Smooth muscle cell (in vitro differentiated cells): ENCODE measurements around the gene POLR3G. TPM values are rescaled to one million over a fixed set of nuclear protein-coding genes. Genes with fewer than 3 reads are reported as not detected.

ENCODE experiments used
- DNase-seq: peaks from one replicate; lab custom pipeline; 2025; ENCODE audit not compliant: unreplicated experiment; lab: John Stamatoyannopoulos, UW
- H2AFZ ChIP-seq: fragments of 200-600 bp; sonication (generic); 2 replicates; pipeline ENCODE4 v1.6.0; 2016; ENCODE audit warnings: antibody characterized with exemption, low read depth, mild to moderate bottlenecking
- H3F3A ChIP-seq: fragments of 200-600 bp; sonication (generic); 2 replicates; pipeline ENCODE4 v1.6.0; 2017; ENCODE audit warnings: antibody characterized with exemption, low read depth
- H3K27ac ChIP-seq: fragments of 200-600 bp; sonication (generic); 2 replicates; pipeline ENCODE4 v1.5.1; 2016; ENCODE audit warnings: low read depth, mild to moderate bottlenecking
- H3K27me3 ChIP-seq: fragments of 200-600 bp; sonication (generic); 2 replicates; pipeline ENCODE4 v1.6.1; 2016; ENCODE audit warnings: low read depth, mild to moderate bottlenecking
- H3K36me3 ChIP-seq: fragments of 200-600 bp; sonication (generic); 2 replicates; pipeline ENCODE4 v1.5.1; 2016; ENCODE audit warnings: low read depth
- H3K4me1 ChIP-seq: fragments of 200-600 bp; sonication (generic); 2 replicates; pipeline ENCODE4 v1.5.1; 2016; ENCODE audit warnings: low read depth
- H3K4me2 ChIP-seq: fragments of 200-600 bp; sonication (generic); 2 replicates; pipeline ENCODE4 v1.6.0; 2016; ENCODE audit warnings: mild to moderate bottlenecking
- H3K4me3 ChIP-seq: fragments of 200-600 bp; sonication (generic); 2 replicates; pipeline ENCODE4 v1.5.1; 2016; ENCODE audit warnings: mild to moderate bottlenecking
- H3K79me2 ChIP-seq: fragments of 200-600 bp; sonication (generic); 2 replicates; pipeline ENCODE4 v1.6.0; 2016; ENCODE audit warnings: low read depth, mild to moderate bottlenecking
- H3K9ac ChIP-seq: fragments of 200-600 bp; sonication (generic); 2 replicates; pipeline ENCODE4 v1.6.0; 2016; ENCODE audit warnings: low read depth
- H3K9me3 ChIP-seq: fragments of 200-600 bp; sonication (generic); replicated peaks from 2 replicates; pipeline ENCODE4 v1.5.1; 2016; ENCODE audit warnings: low read depth
- H4K20me1 ChIP-seq: fragments of 200-600 bp; sonication (generic); 2 replicates; pipeline ENCODE4 v1.6.0; 2016; ENCODE audit warnings: low read depth
- CTCF ChIP-seq: fragments of 200-600 bp; sonication (generic); IDR thresholded peaks from 2 replicates; pipeline ENCODE4 v1.5.1; 2017; ENCODE audit warnings: borderline replicate concordance, mild to moderate bottlenecking, antibody characterized with exemption; ENCODE audit not compliant: insufficient read depth, poor library complexity, severe bottlenecking
- WGBS: methylation state at CpG from one replicate; pipeline ENCODE4 v1.1.7; 2016; ENCODE audit warnings: low lambda C conversion rate; 5-methylcytosine and 5-hydroxymethylcytosine counted together
- polyA plus RNA-seq: library from polyadenylated mRNA; unstranded; fragments of >200 nt; fragmentation: Nextera tagmentation; extraction: Ambion mirVana; gene quantifications from 2 replicates; pipeline ENCODE4 v1.2.1, GENCODE V29; 2016
- total RNA-seq: library from RNA; depleted of rRNA; stranded (reverse); fragments of >200 nt; gene quantifications from 2 replicates; pipeline ENCODE4 v1.2.3, GENCODE V29; 2014

The POLR3G gene
- total and polyA plus RNA-seq, 2 experiments from 2014 or later = 1.6 to 2.3 TPM

- no peak for TF ChIP-seq CTCF
- Histone ChIP-seq H3K36me3 (no peaks in the 10 kb centered on the region), H3K4me1 (no peaks in the 10 kb centered on the region), H3K4me2 (no peak overlapping the region), H4K20me1 (no peaks in the 10 kb centered on the region), H3K9ac (no peak overlapping the region), H3K9me3 (no peaks in the 10 kb centered on the region), H3F3A (no peaks in the 10 kb centered on the region), H3K27ac (no peak overlapping the region), H3K4me3 (no peak overlapping the region), H2AFZ (no peak overlapping the region), H3K79me2 (no peaks in the 10 kb centered on the region), H3K27me3 (no peaks in the 10 kb centered on the region)
- 95% methylated on average over 2 of the region's 2 CpGs for WGBS
- DNase-seq = no peak
These were observed 30.1 kb downstream of the POLR3G start for GRCh38 chr5:90504743-90505142.

DNA sequence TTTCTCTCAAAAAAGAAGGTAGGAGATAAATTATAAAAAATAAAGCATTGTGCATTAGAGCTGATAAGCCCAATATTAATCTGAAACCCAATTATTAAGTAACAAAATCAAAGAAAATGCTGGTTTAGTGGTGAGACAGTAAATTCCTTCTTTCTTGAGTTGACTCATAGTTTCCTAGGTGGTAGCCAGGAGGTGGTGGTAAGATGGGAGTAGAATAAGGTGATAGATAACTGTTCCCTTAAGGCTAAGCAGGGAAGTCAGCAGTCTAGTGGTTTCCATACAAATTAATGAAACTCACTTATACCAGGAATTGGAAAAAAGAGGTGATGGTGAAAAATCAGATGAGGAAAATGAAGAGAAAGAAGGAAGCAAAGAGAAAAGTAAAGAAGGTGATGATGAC lies 31.6 kb downstream of the POLR3G start:
- Histone ChIP-seq H3K27me3 (no peaks in the 10 kb centered on the region), H3K79me2 (no peaks in the 10 kb centered on the region), H4K20me1 (no peaks in the 10 kb centered on the region), H3K4me3 (no peak overlapping the region), H3K36me3 (no peaks in the 10 kb centered on the region), H3K4me2 (no peak overlapping the region), H3K4me1 (no peaks in the 10 kb centered on the region), H2AFZ (no peak overlapping the region), H3K9me3 (no peaks in the 10 kb centered on the region), H3F3A (no peaks in the 10 kb centered on the region), H3K9ac (no peak overlapping the region), H3K27ac (no peak overlapping the region)
- no peak for TF ChIP-seq CTCF
- DNase-seq = no peak

GRCh38 chr5:90510438-90510837 lies 35.8 kb downstream of the POLR3G start:
- no peaks in the 10 kb centered on the region for H3K4me1 ChIP-seq
- TF ChIP-seq CTCF = no peak
- H3K9ac ChIP-seq = no peak overlapping the region
- 100% methylated on average over 1 of the region's 1 CpG for WGBS
- no peaks in the 10 kb centered on the region for H3F3A ChIP-seq
- no peaks in the 10 kb centered on the region for H3K36me3 ChIP-seq
- no peak overlapping the region for H3K4me3 ChIP-seq
- no peaks in the 10 kb centered on the region for H4K20me1 ChIP-seq
- no peak overlapping the region for H2AFZ ChIP-seq
- H3K27me3 ChIP-seq = no peaks in the 10 kb centered on the region
- H3K79me2 ChIP-seq = no peaks in the 10 kb centered on the region
- H3K9me3 ChIP-seq = no peaks in the 10 kb centered on the region
- H3K27ac ChIP-seq = no peak overlapping the region
- no peak overlapping the region for H3K4me2 ChIP-seq
- no peak for DNase-seq

- no peaks in the 10 kb centered on the region for H3F3A ChIP-seq
- H3K27me3 ChIP-seq = no peaks in the 10 kb centered on the region
- H3K9ac ChIP-seq = no peak overlapping the region
- no peak overlapping the region for H3K27ac ChIP-seq
- no peak for DNase-seq
- H2AFZ ChIP-seq = no peak overlapping the region
- no peaks in the 10 kb centered on the region for H3K79me2 ChIP-seq
- TF ChIP-seq CTCF = no peak
- no peak overlapping the region for H3K4me3 ChIP-seq
- H3K4me2 ChIP-seq = no peak overlapping the region
- no peaks in the 10 kb centered on the region for H3K9me3 ChIP-seq
- peaks cover 5% of the 10 kb centered on the region for H4K20me1 ChIP-seq
- no peaks in the 10 kb centered on the region for H3K36me3 ChIP-seq
- 89% methylated on average over 3 of the region's 3 CpGs for WGBS
- no peaks in the 10 kb centered on the region for H3K4me1 ChIP-seq
These were observed 39.9 kb downstream of the POLR3G start for GRCh38 chr5:90514520-90514919.
